RPMI7951 (cell line): ENCODE measurements around the gene TUFM. TPM values are rescaled to one million over a fixed set of nuclear protein-coding genes. Genes with fewer than 3 reads are reported as not detected.
"Not testable (repeated sequence)": the region's sequence is repeated elsewhere in the genome, so short reads cannot be mapped to it uniquely, and the experiment has no call there.

ENCODE experiments used
- DNase-seq: peaks from one replicate; pipeline ENCODE4 v3.0.0-alpha.2; 2012; ENCODE audit warnings: low read depth
- total RNA-seq: library from RNA; depleted of rRNA; stranded (reverse); fragments of >200 nt; shearing (Covaris generic); gene quantifications from 2 replicates; pipeline ENCODE4 v1.2.3, GENCODE V29; 2014

Gene TUFM
- total RNA-seq, 1 experiment from 2014 or later = 99.1 TPM

- no peak for DNase-seq
Observed at GRCh38 chr16:28875134-28876018, 29.2 kb upstream of the TUFM start.

DNA sequence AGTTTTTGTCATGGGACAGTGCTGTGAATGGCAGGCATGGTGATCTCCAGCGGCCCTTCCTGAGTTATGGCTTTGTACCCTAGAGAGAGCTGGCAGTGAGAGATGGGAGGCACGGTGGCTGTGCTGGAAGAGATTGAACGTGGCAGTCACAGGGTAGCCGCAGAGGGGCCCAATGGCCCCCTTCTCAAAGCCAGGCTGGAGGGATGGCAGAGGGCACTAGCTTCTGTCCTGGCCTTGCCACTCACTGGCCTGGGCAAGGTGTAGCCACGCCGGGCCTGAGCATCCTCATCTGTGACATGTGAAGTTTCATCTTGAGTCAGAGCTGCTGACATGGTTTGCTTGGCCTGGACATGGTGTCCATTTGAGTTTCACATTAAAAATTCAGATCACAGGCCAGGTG, 28.3 kb upstream of the TUFM start:
- DNase-seq = no peak

DNA sequence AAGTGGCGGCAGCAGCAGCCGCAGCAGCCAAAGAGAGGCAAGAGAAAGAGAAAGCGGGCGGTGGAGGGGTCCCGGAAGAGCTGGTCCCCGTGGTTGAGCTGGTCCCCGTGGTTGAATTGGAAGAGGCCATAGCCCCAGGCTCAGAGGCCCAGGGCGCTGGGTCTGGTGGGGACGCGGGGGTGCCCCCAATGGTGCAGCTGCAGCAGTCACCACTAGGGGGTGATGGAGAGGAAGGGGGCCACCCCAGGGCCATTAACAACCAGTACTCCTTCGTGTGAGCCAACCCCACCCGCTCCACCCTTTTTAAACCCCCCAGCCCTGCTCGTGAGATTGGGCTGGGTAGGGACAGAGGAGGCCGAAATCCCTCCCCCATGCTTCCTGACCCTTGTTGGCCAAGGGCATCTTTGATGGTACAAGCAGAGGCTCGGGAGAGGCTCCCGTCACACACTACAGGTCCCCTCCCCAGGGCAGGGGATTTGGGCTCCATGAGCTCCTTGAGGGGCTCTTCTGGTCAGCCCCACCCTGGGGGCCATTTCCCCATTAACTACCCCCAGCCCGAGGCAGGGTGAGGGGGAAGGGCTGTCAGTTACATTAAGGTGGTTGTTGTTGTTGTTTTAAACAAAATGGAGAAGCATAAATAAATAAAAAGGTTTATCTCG, 27.5 kb upstream of the TUFM start:
- DNase-seq = no peak

- no peak for DNase-seq
Observed at GRCh38 chr16:28872952-28873351, 26.8 kb upstream of the TUFM start.

DNA sequence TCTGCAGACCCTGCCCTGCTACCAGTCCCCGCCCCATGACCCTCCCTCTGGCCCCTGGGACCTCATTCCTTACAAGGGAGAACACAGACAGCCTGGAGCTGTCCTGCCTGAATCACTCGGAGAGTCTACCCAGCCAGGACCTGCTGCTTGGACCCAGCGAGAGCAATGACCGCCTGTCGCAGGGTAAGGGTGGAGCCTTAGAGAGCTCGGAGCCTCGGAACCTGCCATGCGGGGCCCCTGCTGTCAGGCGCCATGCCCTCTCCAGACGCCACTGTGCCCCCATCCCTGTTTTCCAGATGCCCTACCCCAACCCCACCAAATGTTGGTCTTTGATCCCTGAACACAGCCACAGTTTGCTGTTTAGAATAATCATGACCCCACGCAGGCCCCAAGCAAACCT, 23.1 kb upstream of the TUFM start:
- DNase-seq = no peak

DNA sequence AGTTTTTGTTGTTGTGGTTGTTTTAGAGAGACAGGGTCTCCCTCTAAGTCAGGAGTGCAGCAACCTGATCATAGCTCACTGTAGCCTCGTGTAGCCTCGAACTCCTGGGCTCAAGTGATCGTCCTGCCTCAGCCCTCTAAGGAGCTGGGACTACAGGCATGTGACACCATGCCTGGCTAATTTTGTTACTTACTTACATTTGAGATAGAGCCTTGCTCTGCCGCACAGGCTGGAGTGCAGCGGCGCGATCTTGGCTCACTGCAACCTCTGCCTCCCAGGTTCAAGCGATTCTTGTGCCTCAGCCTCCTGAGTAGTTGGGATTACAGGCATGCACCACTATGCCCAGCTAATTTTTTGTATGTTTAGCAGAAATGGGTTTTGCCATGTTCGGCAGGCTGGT, 21.5 kb upstream of the TUFM start:
- not testable (repeated sequence) for DNase-seq

GRCh38 chr16:28867241-28867640, 21.1 kb upstream of the TUFM start:
- no peak for DNase-seq

- DNase-seq = no peak
Observed at GRCh38 chr16:28866454-28866804, 20.3 kb upstream of the TUFM start.

DNA sequence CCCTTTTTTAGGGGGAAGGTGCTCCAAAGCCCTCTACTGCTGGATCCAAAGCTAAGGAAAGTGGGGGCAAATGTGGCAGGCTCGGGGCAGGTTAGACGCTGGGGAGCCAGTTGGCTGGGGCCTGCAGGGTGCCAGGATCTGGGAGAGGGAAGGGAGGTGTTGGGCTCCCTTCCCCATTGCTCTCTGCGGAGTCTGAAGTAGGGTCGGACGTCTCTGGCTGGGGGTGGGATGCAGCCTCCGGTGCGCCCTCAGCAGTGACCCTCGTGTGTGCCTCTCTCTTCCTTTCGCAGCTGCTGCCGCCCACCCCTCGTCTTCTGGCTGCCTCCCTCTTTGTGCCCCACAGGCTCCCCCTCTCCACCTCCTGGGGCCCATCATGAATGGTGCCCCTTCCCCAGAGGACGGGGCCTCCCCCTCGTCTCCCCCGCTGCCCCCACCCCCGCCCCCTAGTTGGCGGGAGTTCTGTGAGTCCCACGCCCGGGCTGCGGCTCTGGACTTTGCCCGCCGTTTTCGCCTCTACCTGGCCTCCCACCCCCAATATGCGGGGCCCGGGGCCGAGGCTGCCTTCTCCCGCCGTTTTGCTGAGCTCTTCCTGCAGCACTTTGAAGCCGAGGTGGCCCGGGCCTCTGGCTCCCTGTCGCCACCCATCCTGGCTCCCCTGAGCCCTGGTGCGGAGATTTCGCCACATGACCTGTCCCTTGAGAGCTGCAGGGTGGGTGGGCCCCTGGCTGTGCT, 19.7 kb upstream of the TUFM start:
- DNase-seq = no peak

DNA sequence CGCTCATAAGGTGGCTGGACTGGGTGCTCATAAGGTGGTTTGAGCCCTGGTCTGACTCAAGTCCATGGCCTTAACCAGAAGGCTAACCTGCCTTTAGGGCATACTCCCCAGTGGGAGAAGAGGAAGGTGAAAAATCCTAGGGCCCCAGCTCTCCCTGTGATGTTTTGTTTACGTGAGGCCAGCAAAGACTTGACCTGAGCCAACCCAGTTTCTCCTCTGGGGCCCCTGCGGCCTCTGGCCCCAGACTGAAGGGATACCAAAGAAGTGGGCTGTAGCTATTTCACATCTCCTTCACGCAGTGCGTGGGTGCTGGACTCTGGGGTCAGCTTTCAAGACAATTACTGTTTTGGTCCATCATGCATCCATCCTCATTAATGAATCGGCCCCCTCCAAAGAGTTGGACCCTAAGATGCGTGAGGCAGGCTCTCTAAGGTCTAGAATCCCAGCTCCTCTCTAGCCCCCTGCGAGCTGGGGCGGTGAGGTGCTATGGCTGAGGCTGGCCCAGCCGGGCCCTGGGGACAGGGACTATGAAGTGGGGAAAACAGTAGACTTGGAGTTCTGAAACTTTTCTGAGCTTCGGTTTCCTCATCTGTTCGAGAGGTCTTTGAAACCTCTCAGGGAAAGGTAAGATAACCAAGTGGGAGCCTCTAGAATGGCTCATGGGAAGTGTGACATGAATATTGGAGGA, 19.0 kb upstream of the TUFM start:
- no peak for DNase-seq

DNA sequence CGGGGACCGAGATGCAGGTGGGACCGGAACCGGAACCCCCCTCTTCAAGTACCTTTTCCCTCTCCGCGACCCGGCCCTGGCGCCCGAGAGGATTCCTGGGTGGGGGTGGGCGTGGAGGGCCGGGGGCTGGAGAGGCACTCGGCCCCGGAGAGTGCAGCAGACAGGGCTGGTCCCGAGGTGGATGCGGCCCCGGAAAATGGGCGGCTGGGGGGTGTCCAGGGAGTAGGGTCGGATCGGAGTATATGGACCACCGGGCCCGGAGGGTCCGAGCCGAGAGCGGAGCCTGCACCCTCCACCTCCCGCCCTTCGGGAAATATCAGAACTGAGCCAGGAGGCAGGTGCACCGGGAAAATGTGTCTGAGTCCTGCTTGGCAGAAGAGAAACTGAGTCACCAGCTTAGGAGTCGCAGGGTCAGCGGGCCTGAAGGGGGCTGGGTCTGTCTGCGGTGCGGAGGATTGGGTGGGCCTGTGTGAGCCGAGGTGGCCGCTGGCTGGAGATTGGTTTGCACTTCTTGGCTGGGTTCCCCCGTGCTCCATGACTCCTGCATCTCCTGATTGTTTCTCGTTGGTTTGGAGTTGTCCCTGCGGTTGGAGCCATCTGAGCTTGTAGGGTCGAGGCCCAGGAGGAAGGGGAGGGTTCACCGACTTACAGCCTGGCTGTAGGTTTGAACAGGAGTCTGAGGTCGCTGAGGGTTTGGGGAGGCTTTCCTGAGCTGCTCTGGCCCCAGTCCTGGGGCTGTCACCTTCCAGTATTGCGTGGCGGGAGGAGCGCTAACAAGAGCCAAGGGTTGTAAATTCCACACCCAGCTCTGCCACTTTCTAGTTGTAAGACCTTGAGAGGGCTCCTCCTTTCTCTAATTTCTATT, 18.0 kb upstream of the TUFM start:
- DNase-seq = peak; percentile 33

DNA sequence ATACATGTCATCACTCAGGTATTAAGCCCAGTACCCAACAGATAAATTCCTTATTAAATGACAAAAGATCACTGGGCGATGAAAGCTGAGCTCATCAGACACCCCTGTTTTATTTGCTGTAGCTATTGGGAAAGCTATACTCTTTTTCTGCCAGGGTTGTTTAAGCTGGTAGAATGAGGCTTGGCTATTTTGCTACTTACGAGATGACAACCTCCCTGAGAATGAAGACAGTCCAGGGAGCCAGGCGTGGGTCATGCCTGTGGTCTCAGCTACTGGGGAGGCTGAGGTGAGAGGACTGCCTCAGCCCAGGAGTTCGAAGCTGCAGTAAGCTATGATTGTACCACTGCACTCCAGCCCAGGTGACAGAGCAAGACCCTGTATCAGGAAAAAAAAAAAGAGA, 13.2 kb upstream of the TUFM start:
- DNase-seq = no peak

GRCh38 chr16:28858421-28858820, 12.3 kb upstream of the TUFM start:
- no peak for DNase-seq

DNA sequence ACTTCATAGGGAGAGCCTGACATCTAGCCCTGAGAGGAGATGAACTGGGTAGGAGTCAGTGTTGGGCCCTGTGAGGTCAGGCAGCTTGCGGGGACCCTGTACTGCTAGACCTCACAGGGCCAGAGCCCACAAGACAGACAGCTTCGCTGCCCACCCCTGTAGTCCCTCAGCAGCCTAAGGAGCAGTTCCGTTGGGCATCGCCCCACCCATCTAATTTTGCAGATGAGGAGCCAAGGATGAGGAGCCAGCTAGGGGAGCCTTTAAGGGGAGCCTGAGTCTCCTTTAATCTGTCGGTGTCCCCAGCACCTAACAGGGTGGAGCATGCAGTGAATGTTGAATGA, 755 bp upstream of the TUFM start:
- DNase-seq = peak; percentile 16

DNA sequence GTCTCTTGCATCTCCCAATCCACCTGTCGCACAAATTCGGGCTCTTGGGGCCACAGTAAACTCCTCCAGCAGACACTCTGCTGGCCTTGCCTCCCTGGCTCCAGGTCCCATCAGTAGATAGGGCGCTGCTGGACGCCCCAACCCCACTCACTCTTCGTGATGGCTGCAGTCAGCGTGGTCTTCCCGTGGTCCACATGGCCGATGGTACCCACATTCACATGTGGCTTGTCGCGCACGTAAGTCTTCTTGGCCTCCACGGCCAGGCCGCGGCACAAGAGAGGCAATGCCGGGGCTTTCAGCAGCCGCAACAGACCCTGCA, 428 bp downstream of the TUFM start:
- no peak for DNase-seq

- peak; percentile 32 for DNase-seq
Observed at GRCh38 chr16:28845293-28845692, 855 bp downstream of the TUFM start.

DNA sequence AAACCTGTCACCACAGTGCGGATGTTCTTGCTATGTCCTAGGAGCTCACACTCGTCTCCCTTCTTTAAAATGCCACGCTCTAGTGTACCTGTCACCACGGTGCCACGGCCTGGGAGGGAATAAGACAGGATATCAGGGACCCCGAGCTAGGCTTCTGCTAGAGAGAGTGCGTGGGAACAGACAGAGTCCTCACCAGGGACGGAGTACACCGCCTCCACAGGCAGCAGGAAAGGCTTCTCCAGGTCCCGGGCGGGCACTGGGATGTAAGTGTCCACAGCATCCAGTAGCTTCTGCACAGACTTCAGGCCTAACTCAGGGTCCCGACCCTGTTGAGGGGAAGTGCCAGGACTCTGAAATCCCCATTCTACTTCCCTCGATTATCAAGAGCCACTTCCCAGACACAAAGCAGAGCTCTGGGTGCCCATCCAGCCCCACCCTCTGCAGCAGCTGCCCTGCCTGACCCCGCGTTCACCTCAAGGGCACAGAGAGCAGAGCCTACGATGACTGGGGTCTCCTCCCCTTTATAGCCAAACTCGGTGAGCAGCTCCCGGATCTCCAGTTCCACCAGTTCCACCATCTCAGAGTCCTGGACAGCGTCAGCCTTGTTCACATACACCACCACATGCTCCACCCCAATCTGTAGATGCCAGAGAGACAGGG, 1.8 kb downstream of the TUFM start:
- DNase-seq = no peak

- no peak for DNase-seq
Observed at GRCh38 chr16:28843766-28844165, 2.4 kb downstream of the TUFM start.

DNA sequence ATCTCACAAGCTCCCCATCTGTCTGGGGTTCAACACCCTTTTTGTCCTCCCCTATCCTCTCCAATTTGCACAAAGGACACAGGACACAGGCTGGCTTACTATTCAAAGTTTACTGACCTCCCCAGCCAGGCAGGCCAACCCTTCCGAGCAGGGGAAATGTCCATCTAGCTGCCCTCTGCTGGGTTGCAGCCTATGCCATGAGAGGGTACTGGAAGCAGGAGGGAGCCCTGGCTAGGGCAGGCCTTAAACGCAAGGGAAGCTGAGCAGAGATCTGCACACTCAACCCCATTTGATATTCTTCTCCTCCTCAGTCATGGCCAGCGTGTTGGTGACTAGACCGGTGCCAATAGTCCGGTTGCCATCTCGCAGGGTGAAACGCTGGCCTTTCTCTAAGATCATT, 3.5 kb downstream of the TUFM start:
- DNase-seq = no peak

GRCh38 chr16:28839899-28840298, 6.2 kb downstream of the TUFM start:
- DNase-seq = no peak
